ENCODE results near the gene PLXNB3. TPM values are rescaled to one million over a fixed set of nuclear protein-coding genes. Genes with fewer than 3 reads are reported as not detected.

PLXNB3 gene
- total and polyA plus RNA-seq, 8 donors: 4.0 to 28.6 (median 6.2) TPM

DNA sequence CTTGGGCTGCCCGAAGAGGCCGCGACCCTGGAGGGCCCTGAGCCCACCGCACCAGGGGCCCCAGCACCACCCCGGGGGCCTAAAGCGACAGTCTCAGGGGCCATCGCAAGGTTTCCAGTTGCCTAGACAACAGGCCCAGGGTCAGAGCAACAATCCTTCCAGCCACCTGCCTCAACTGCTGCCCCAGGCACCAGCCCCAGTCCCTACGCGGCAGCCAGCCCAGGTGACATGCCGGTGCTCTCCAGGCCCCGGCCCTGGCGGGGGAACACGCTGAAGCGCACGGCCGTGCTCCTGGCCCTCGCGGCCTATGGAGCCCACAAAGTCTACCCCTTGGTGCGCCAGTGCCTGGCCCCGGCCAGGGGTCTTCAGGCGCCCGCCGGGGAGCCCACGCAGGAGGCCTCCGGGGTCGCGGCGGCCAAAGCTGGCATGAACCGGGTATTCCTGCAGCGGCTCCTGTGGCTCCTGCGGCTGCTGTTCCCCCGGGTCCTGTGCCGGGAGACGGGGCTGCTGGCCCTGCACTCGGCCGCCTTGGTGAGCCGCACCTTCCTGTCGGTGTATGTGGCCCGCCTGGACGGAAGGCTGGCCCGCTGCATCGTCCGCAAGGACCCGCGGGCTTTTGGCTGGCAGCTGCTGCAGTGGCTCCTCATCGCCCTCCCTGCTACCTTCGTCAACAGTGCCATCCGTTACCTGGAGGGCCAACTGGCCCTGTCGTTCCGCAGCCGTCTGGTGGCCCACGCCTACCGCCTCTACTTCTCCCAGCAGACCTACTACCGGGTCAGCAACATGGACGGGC is 38.8 kb upstream of the PLXNB3 start:
- Histone ChIP-seq H3K4me3 (peak overlapping the region; percentile 15 to 56 (median 36)), H3K27me3 (no peaks in the 10 kb centered on the region), H3K4me1 (peaks cover 0 to 16% (median 7%) of the 10 kb centered on the region in 3 donors), H3K27ac (peak overlapping the region; percentile 46 to 82 (median 74)), H3K9me3 (no peaks in the 10 kb centered on the region), H3K36me3 (no peaks in the 10 kb centered on the region)
- peak in 2 of 4 donors; percentile 2 to 5 for ATAC-seq
- TF ChIP-seq, protein P1, sequence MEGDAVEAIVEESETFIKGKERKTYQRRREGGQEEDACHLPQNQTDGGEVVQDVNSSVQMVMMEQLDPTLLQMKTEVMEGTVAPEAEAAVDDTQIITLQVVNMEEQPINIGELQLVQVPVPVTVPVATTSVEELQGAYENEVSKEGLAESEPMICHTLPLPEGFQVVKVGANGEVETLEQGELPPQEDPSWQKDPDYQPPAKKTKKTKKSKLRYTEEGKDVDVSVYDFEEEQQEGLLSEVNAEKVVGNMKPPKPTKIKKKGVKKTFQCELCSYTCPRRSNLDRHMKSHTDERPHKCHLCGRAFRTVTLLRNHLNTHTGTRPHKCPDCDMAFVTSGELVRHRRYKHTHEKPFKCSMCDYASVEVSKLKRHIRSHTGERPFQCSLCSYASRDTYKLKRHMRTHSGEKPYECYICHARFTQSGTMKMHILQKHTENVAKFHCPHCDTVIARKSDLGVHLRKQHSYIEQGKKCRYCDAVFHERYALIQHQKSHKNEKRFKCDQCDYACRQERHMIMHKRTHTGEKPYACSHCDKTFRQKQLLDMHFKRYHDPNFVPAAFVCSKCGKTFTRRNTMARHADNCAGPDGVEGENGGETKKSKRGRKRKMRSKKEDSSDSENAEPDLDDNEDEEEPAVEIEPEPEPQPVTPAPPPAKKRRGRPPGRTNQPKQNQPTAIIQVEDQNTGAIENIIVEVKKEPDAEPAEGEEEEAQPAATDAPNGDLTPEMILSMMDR (IDR thresholded peaks at IDR 0.05): no peak
- DNase-seq: peak in 5 of 6 donors; percentile 31 to 88 (median 58)
- WGBS, 2 donors: 31 to 61% methylated on average over 52 to 55 of the region's 55 CpGs
- no peak for FAIRE-seq
- intact Hi-C loops (cut with DNase I): no loop called here

GRCh38 chrX:153725832-153726285 is 38.2 kb upstream of the PLXNB3 start:
- peak in 4 of 6 donors; percentile 26 to 65 (median 50) for DNase-seq
- TF ChIP-seq, protein P1 (IDR thresholded peaks at IDR 0.05): no peak

DNA sequence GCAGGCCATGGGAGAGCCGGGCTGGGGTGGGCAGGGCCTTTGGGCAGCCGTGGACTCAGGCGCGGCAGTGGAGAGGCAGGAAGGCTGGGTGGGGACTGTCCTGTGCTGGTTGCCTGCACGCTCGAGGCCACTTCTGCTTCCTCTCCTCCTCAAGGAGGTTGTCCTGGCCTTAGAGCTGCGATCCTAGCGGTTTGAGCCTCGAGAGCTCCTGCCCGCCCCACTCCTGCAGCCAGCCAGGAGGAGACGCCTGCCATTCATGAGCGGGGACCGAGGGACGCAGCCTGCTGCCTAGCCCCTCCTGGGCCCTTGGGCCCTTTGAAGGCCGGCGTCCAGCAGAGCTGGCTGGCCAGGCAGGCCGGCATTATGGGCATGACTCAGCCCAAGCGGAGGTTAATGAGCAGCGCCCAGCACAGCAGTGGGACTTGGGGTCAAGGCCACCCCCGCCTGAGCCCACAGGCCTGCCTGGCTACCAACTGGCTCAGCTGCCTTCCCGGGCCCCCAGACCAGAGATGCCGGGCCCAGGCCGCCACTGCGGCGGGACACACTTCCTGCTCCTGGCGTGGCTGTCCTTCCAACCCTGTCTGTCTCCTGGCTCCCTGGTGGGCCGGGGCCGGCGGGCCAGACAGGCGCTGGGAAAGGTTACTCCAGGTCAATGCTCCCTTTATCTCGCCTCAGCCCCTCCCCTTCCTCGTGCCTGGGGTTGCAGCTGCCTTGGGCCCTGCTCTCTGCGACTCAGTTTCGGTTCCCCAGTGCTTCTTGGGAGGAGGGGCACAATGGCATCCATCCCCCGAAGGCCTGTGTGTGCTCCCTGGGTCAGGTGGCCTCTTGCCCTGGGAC is 37.5 kb upstream of the PLXNB3 start:
- peak; percentile 8 to 35 (median 23) for ATAC-seq
- Histone ChIP-seq H3K4me1 (peaks cover 0 to 13% (median 7%) of the 10 kb centered on the region in 3 donors), H3K27me3 (no peaks in the 10 kb centered on the region), H3K27ac (peak overlapping the region; percentile 46 to 82 (median 74)), H3K36me3 (no peaks in the 10 kb centered on the region), H3K4me3 (peak overlapping the region in 3 of 4 donors; percentile 3 to 56 (median 16)), H3K9me3 (no peaks in the 10 kb centered on the region)
- TF ChIP-seq, protein P1 (IDR thresholded peaks at IDR 0.05): no peak
- WGBS, 2 donors: 4 to 49% methylated on average over 35 of the region's 35 CpGs
- intact Hi-C loops (cut with DNase I): no loop called here
- peak; percentile 56 to 85 (median 68) for DNase-seq
- FAIRE-seq: no peak

More at GRCh38 chrX:153725832-153726285, 38.2 kb upstream of the PLXNB3 start:
- ATAC-seq (no peak), FAIRE-seq (no peak)
- Histone ChIP-seq H3K4me1 (peaks cover 0 to 13% (median 7%) of the 10 kb centered on the region in 3 donors), H3K27me3 (no peaks in the 10 kb centered on the region), H3K9me3 (no peaks in the 10 kb centered on the region), H3K36me3 (no peaks in the 10 kb centered on the region), H3K4me3 (peak overlapping the region in 3 of 4 donors; percentile 16 to 56 (median 55)), H3K27ac (peak overlapping the region; percentile 46 to 82 (median 74))
- intact Hi-C loops (cut with DNase I): no loop called here
- 33 to 73% methylated on average over 35 of the region's 35 CpGs for WGBS, 2 donors

DNA sequence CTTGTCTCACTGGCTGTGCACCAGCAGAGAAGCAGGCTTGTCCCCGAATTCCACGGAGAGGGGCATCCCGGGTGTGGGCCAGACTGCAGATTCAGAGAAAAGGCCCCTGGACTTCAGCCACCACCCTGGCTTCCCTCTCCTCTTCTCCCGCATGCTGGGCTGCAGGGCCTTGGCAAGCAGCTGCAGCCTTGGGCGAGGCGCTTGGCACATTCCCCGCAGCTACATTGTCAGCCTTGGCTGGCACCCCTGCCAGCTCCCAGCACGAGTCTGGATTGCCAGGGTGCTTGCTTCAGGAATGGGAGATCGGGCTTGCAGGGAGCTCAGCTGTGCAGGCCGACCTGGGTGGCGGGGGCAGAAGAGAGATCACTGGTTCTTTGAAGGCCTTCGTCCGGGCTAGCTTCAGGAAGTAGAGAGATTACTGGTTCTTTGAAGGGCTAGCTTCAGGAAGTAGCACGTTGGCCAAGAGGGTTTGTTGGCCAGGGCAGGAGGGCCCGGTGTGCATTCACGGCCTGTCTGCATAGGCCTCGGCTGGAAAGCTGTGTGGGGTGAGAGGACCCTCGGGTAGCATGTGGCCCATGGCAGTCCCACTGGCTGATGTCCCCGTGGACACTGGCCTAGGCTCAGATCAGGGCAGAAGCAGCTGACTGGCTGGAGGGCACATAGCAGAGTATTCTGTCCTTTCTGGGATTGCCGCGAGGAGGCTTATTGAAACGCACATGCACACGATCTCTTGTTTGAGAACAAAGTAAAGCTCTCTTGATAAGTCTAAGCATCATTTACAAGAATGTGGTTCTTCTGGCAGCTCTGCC is 36.7 kb upstream of the PLXNB3 start:
- peak overlapping the region; percentile 46 to 82 (median 74) for H3K27ac ChIP-seq
- ATAC-seq (peak; percentile 42 to 52 (median 46)), DNase-seq (peak; percentile 73 to 92 (median 82)), FAIRE-seq (no peak)
- H3K4me1 ChIP-seq: peaks cover 0 to 9% (median 7%) of the 10 kb centered on the region in 3 donors
- no peaks in the 10 kb centered on the region for H3K36me3 ChIP-seq
- TF ChIP-seq, protein P1 (IDR thresholded peaks at IDR 0.05): no peak
- WGBS, 2 donors: 7 to 42% methylated on average over 23 of the region's 23 CpGs
- no peaks in the 10 kb centered on the region for H3K9me3 ChIP-seq
- H3K27me3 ChIP-seq: no peaks in the 10 kb centered on the region
- intact Hi-C loops (cut with DNase I): no loop called here
- peak overlapping the region in 1 of 4 donors; percentile 56 for H3K4me3 ChIP-seq
